GM12878 (cell line): ENCODE results near the gene SPOCK1. TPM values are rescaled to one million over a fixed set of nuclear protein-coding genes. Genes with fewer than 3 reads are reported as not detected.

ENCODE experiments used
- ATAC-seq: fragments of 200-7000 bp; cut with Tn5 transposase; 3 replicates; pipeline ENCODE4 v1.9.1; 2020; ENCODE audit warnings: mild to moderate bottlenecking, moderate library complexity
- BruUV-seq: library from RNA; stranded (reverse); fragments of 400-500 nt; replicated peaks from 2 replicates; lab custom pipeline; 2021; lab: Mats Ljungman, UMichigan
- CTCF ChIA-PET: fragments of 300-600 bp; sonication (Branson Sonifier 250); formaldehyde crosslinking; extraction: SDS; loops from one replicate; lab custom pipeline; 2021; ENCODE audit warnings: inconsistent platforms; lab: Yijun Ruan, JAX
- POLR2A ChIA-PET: fragments of 350-600 bp; formaldehyde crosslinking; extraction: SDS; loops from one replicate; lab custom pipeline; 2021; ENCODE audit warnings: inconsistent platforms; lab: Charles Lee
- RAD21 ChIA-PET: fragments of 300-600 bp; sonication (Branson Sonifier 250); formaldehyde crosslinking; loops from one replicate; lab custom pipeline; 2023; ENCODE audit warnings: antibody characterized with exemption; ENCODE audit not compliant: unreplicated experiment; lab: Charles Lee
- SMC1A ChIA-PET: fragments of 300-600 bp; sonication (Branson Sonifier 250); formaldehyde crosslinking; loops from one replicate; lab custom pipeline; 2023; ENCODE audit not compliant: unreplicated experiment, uncharacterized antibody; lab: Charles Lee
- DNase-seq: peaks from one replicate; pipeline ENCODE4 v3.0.0-alpha.2; 2011; ENCODE audit warnings: low read depth, low spot score
- FAIRE-seq: peaks from 3 replicates; lab custom pipeline; 2011; peaks lifted over from hg19 to GRCh38; lab: Jason Lieb, UNC
- H2AFZ ChIP-seq: 2 replicates; pipeline ENCODE4 v1.6.0; 2011; ENCODE audit warnings: low read depth, low read length, control low read depth; ENCODE audit not compliant: control insufficient read depth
- H3K27ac ChIP-seq: 2 replicates; pipeline ENCODE4 v1.5.1; 2011; ENCODE audit warnings: control low read depth; ENCODE audit not compliant: control insufficient read depth, insufficient read depth
- H3K27me3 ChIP-seq, 2 experiments: replicated peaks in 1 of 2; 2 replicates each; pipeline versions ENCODE4 v1.6.0 to v1.6.1; 2011; ENCODE audit warnings: low read length in 1 of 2; ENCODE audit not compliant: control insufficient read depth in 2 of 2, insufficient read depth in 2 of 2
- H3K36me3 ChIP-seq, 2 experiments: 2 replicates each; pipeline ENCODE4 v1.5.1; 2011; ENCODE audit warnings: low read length in 1 of 2; ENCODE audit not compliant: control insufficient read depth in 2 of 2, insufficient read depth in 2 of 2
- H3K4me1 ChIP-seq: 2 replicates; pipeline ENCODE4 v1.6.1; 2011; ENCODE audit warnings: mild to moderate bottlenecking, low read length, moderate library complexity, mixed read lengths; ENCODE audit not compliant: control insufficient read depth, insufficient read depth
- H3K4me2 ChIP-seq: 2 replicates; pipeline ENCODE4 v1.6.0; 2011; ENCODE audit warnings: control low read depth; ENCODE audit not compliant: control insufficient read depth, insufficient read depth
- H3K4me3 ChIP-seq: fragments of 200-600 bp; sonication (generic); 2 replicates; pipeline ENCODE4 v1.5.1; 2016
- H3K79me2 ChIP-seq: 2 replicates; pipeline ENCODE4 v1.6.0; 2011; ENCODE audit warnings: low read length; ENCODE audit not compliant: control insufficient read depth, insufficient read depth
- H3K9ac ChIP-seq: 2 replicates; pipeline ENCODE4 v1.8.0; 2011; ENCODE audit warnings: low read length, control low read depth, mixed read lengths; ENCODE audit not compliant: control insufficient read depth, insufficient read depth
- H3K9me3 ChIP-seq: replicated peaks from 3 replicates; pipeline ENCODE4 v1.5.1; 2011; ENCODE audit warnings: mild to moderate bottlenecking, low read length; ENCODE audit not compliant: control insufficient read depth, insufficient read depth
- H4K20me1 ChIP-seq: 2 replicates; pipeline ENCODE4 v1.6.0; 2011; ENCODE audit not compliant: control insufficient read depth, insufficient read depth
- BHLHE40 ChIP-seq, 2 experiments: fragments of 450-650 bp in 1 of 2; IDR thresholded peaks; 2 replicates each; pipeline ENCODE4 v1.6.1; 2011 to 2017; ENCODE audit warnings: low read depth in 2 of 2, borderline replicate concordance in 1 of 2, improper control_type of control experiment in 1 of 2, low read length in 1 of 2, mild to moderate bottlenecking in 1 of 2
- IKZF1 ChIP-seq: fragments of 450-650 bp; conservative IDR thresholded peaks from 2 replicates; pipeline ENCODE4 v1.6.1; 2017; ENCODE audit warnings: antibody characterized with exemption, mild to moderate bottlenecking
- KDM1A ChIP-seq: fragments of 200-600 bp; sonication (generic); IDR thresholded peaks from 2 replicates; pipeline ENCODE4 v1.6.1; 2016; ENCODE audit warnings: borderline replicate concordance
- RAD21 ChIP-seq: IDR thresholded peaks from 2 replicates; pipeline ENCODE4 v1.6.1; 2011; ENCODE audit warnings: mild to moderate bottlenecking, low read depth, low read length, moderate library complexity; ENCODE audit not compliant: insufficient read depth
- STAT1 ChIP-seq: fragments of 450-650 bp; conservative IDR thresholded peaks from 2 replicates; pipeline ENCODE4 v1.6.1; 2014; ENCODE audit warnings: antibody characterized with exemption, mild to moderate bottlenecking
- ZNF274 ChIP-seq: IDR thresholded peaks from one replicate; pipeline ENCODE4 v1.8.0; 2011; ENCODE audit not compliant: insufficient read length, insufficient read depth
- ZNF622 ChIP-seq: fragments of 450-650 bp; IDR thresholded peaks from 2 replicates; pipeline ENCODE4 v1.6.1; 2017; ENCODE audit warnings: mild to moderate bottlenecking, inconsistent platforms
- WGBS: methylation state at CpG from one replicate; pipeline ENCODE4 v1.1.6; 2016; ENCODE audit warnings: low lambda C conversion rate; ENCODE audit not compliant: insufficient replicate concordance, insufficient coverage; ENCODE audit errors: missing lambda C conversion rate; 5-methylcytosine and 5-hydroxymethylcytosine counted together
- in situ Hi-C: fragments of 300-500 bp; cut with MboI; formaldehyde crosslinking; loops from 9 replicates; pipeline ENCODE4 v1.14.3; 2018; ENCODE audit warnings: mixed read lengths
- intact Hi-C: fragments of 100-400 bp; cut with micrococcal nuclease; formaldehyde crosslinking; loops from one replicate; pipeline ENCODE4 v1.14.2; 2022; ENCODE audit not compliant: unreplicated experiment
- polyA plus RNA-seq, 11 experiments: library from polyadenylated mRNA; depleted of rRNA in 4 of 11; unstranded in 6 of 11; stranded (reverse) in 5 of 11; fragments of >200 nt; fragmentation: Nextera tagmentation in 4 of 11; fragmentation: Illumina TruSeq in 1 of 11; extraction: Ambion mirVana in 4 of 11; extraction: Trizol in 1 of 11; gene quantifications; 1 replicate in 1 of 11; 2 replicates in 10 of 11; pipeline versions ENCODE4 v1.2.1 to v1.2.3, GENCODE V29; 2011 to 2016; ENCODE audit warnings: inconsistent platforms in 2 of 11, missing spikeins in 2 of 11, low read depth in 1 of 11
- total RNA-seq, 4 experiments: library from RNA; depleted of rRNA in 3 of 4; stranded (reverse); fragments of >200 nt in 3 of 4; fragmentation: Illumina TruSeq in 1 of 4; extraction: Trizol in 1 of 4; gene quantifications; 2 replicates each; pipeline versions ENCODE4 v1.2.1 to v1.2.3, GENCODE V29; 2013 to 2021
- TF ChIP-seq, protein P1 (sequence below): fragments of 150-350 bp; IDR thresholded peaks from 2 replicates; pipeline ENCODE4 v1.6.1; 2016; ENCODE audit warnings: low read depth, low read length

SPOCK1 gene
- total and polyA plus RNA-seq, 10 of the 15 experiments (the other 5 are each of a cell fraction or from before 2014, with no cell fraction given): 0.06 to 0.68 (median 0.25) TPM; not detected in 3

DNA sequence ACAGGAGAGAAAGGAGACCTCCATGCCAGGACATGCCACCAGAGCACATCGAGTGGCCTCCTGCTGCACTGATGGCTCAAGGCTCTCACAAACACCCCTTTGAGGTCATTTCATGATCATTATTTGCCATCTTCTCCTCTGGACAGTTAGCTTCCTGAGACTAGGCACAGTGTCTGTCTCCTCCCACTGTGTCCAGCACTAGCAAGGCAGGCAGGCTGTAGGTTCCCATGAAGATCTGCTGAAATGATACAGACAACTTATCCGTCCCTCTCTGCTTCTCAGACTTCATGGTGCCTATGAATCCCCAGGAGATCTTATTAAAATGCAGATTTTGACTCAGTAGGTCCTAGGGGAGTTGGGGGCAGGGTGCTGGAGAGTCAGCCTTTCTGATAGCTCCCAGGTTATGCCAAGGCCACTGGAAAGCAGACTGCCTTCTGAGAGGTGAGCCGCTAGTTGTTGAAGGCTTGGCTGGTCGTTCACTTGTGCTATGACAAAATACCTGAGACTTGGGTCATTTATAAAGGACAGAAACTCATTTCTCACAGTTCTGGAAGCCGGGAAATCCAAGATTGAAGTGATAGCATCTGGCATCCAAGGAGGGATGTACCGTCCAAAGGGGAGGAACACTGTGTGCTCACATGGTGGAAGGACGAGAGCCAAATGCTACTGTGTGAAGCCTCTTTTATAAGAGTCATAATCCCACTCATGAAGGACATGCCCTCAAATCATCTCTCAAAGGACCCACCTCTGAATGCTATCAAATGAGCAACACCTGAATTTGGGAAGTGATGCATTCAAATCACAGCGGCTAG, 183.4 kb downstream of the SPOCK1 start:
- DNase-seq (no peak), FAIRE-seq (no peak), ATAC-seq (no peak)
- intact Hi-C loops (no loop called here), in situ Hi-C loops (loop anchor here (5.0 kb wide), 1 partner anchor 182 kb away; the partner anchor contains the start of gene SPOCK1)
- Histone ChIP-seq H4K20me1 (no peaks in the 10 kb centered on the region), H3K4me3 (no peak overlapping the region), H3K9ac (no peak overlapping the region), H3K27ac (no peak overlapping the region), H3K9me3 (no peaks in the 10 kb centered on the region), H3K79me2 (no peaks in the 10 kb centered on the region), H3K4me1 (no peaks in the 10 kb centered on the region), H3K36me3 (no peaks in the 10 kb centered on the region), H3K4me2 (no peak overlapping the region), H2AFZ (no peak overlapping the region), H3K27me3 (no peaks in the 10 kb centered on the region; a peak in 1 of 4 replicates)
- ChIA-PET SMC1A (interaction anchor here (0.7 kb wide), 1 partner anchor 181 kb away, joined by 3 read pairs; no protein-coding TSS in a partner anchor), POLR2A (no interaction called here), RAD21 (no interaction called here), CTCF (interaction anchor here (0.6 to 0.9 kb wide), 2 partner anchors 9 to 481 kb away, joined by 3 read pairs; no protein-coding TSS in a partner anchor)
- BruUV-seq: no TSS peak
- no peak for TF ChIP-seq IKZF1
- no peak for TF ChIP-seq RAD21
- no peak for TF ChIP-seq ZNF274
- TF ChIP-seq STAT1: no peak
- WGBS: 28% methylated on average over 8 of the region's 8 CpGs

DNA sequence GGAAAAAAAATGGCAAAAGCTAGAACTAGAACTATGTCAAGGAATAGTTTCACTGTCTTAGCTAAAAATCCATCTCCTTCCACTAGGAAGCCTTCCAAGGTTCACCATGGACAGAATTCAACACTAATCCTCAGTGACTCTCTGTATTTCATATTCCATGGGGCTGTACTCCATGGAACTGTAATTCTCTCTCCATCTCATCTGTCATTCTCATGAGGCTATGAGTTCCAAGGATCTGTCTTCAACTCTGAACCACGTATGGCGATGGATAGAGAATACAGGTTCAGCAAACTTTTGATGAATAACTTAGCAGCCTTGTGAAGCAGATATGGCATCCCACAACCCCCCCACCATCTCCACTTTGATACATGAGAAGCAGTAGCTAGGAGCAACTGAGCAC, 184.0 kb downstream of the SPOCK1 start:
- FAIRE-seq (no peak), ATAC-seq (no peak), DNase-seq (no peak)
- ChIA-PET RAD21 (no interaction called here), CTCF (no interaction called here), POLR2A (no interaction called here), SMC1A (no interaction called here)
- no peak overlapping the region for H3K9ac ChIP-seq
- no peaks in the 10 kb centered on the region for H3K9me3 ChIP-seq
- no TSS peak for BruUV-seq
- in situ Hi-C loops: loop anchor here (5.0 kb wide), 1 partner anchor 182 kb away; the partner anchor contains the start of gene SPOCK1
- no peaks in the 10 kb centered on the region for H4K20me1 ChIP-seq
- intact Hi-C loops: no loop called here
- TF ChIP-seq KDM1A: no peak
- TF ChIP-seq BHLHE40 (IDR thresholded peaks at IDR 0.05; ENCODE audit: borderline replicate concordance in 1 of 2, low read depth in 2 of 2, low read length in 1 of 2): no peak
- TF ChIP-seq, protein P1, sequence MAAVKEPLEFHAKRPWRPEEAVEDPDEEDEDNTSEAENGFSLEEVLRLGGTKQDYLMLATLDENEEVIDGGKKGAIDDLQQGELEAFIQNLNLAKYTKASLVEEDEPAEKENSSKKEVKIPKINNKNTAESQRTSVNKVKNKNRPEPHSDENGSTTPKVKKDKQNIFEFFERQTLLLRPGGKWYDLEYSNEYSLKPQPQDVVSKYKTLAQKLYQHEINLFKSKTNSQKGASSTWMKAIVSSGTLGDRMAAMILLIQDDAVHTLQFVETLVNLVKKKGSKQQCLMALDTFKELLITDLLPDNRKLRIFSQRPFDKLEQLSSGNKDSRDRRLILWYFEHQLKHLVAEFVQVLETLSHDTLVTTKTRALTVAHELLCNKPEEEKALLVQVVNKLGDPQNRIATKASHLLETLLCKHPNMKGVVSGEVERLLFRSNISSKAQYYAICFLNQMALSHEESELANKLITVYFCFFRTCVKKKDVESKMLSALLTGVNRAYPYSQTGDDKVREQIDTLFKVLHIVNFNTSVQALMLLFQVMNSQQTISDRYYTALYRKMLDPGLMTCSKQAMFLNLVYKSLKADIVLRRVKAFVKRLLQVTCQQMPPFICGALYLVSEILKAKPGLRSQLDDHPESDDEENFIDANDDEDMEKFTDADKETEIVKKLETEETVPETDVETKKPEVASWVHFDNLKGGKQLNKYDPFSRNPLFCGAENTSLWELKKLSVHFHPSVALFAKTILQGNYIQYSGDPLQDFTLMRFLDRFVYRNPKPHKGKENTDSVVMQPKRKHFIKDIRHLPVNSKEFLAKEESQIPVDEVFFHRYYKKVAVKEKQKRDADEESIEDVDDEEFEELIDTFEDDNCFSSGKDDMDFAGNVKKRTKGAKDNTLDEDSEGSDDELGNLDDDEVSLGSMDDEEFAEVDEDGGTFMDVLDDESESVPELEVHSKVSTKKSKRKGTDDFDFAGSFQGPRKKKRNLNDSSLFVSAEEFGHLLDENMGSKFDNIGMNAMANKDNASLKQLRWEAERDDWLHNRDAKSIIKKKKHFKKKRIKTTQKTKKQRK: no peak
- TF ChIP-seq ZNF622: no peak
- no peak overlapping the region for H3K4me3 ChIP-seq
- no peak overlapping the region for H3K4me2 ChIP-seq
- no peaks in the 10 kb centered on the region for H3K36me3 ChIP-seq
- no peaks in the 10 kb centered on the region for H3K79me2 ChIP-seq
- H3K4me1 ChIP-seq: no peaks in the 10 kb centered on the region
- H2AFZ ChIP-seq: no peak overlapping the region
- no peak overlapping the region for H3K27ac ChIP-seq
- 85% methylated on average over 2 of the region's 2 CpGs for WGBS
- H3K27me3 ChIP-seq: no peaks in the 10 kb centered on the region; a peak in 1 of 4 replicates
